Measurements from ENCODE around the gene ADAMTSL2.

DNA sequence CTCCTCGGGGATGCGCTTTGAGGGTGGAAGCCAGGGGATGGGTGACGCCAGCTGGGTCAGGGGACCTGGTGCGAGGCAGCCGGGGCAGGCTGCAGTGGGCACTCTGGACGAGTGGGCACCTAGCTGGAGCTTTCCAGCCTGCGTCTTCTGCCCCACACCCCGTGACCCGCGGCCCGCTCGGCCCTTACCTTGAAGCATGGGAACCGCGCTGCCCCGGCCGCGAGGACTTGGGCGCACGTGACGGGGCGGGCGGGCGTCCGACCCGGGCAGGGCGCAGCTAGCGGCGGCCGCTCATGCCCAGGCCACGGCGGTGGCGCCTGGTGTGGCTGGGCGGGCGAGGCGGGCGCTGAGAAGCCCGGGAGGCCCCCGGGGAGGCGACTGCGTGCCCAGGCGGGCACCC lies 74.4 kb downstream of the ADAMTSL2 start:
- TF ChIP-seq CTCF (IDR thresholded peaks at IDR 0.05): no peak
- no peak for TF ChIP-seq POLR2A (IDR thresholded peaks at IDR 0.05)

Measured in tibial nerve (tissue), 3 donors.